Muscle of arm (tissue), 12 donors: Measurements from ENCODE around the gene UBE2V1. TPM values are rescaled to one million over a fixed set of nuclear protein-coding genes. Genes with fewer than 3 reads are reported as not detected.
"Not testable (repeated sequence)": the region's sequence is repeated elsewhere in the genome, so short reads cannot be mapped to it uniquely, and the experiment has no call there.

Experiments used
- DNase-seq: peaks from one replicate; pipeline ENCODE4 v3.0.0-alpha.2; 2013
- polyA plus RNA-seq, 12 donors: library from polyadenylated mRNA; unstranded; fragments of 120-200 nt; gene quantifications; one replicate each; pipeline ENCODE4 v1.2.1, GENCODE V29; 2013; ENCODE audit not compliant: insufficient read length in 12 of 12

Gene UBE2V1
- polyA plus RNA-seq, 12 donors = 103 to 227 (median 132) TPM

DNA sequence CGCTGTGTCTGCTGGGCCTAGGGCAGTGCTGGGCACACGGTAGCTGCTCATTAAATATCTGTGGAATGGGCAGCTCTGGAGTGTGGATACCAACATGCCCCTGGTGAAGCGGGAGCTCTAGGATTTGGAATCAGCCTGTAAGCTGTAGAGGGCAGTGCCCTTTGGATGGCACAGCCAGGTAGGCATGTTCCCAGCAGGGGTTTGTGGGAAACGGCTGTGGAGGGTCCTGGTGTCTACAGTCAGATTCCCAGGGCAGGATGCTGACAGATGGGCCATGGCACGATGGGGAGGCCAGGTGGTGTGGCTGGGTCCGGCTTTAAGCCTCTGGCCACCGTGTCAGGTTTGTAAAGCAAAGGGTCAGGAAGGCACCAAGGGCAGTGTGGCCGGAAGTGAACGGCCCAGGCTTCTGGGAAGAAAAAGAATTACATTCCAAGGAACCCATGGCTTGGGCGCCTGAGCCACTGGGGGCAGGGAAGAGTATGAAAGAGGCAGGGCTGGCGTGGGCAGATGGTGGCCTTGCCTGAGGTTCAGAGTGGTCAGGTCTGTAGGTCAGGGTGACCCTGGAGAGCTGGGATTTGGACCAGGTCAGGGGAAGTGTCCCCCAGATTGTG, 44.8 kb downstream of the UBE2V1 start:
- no peak for DNase-seq

DNA sequence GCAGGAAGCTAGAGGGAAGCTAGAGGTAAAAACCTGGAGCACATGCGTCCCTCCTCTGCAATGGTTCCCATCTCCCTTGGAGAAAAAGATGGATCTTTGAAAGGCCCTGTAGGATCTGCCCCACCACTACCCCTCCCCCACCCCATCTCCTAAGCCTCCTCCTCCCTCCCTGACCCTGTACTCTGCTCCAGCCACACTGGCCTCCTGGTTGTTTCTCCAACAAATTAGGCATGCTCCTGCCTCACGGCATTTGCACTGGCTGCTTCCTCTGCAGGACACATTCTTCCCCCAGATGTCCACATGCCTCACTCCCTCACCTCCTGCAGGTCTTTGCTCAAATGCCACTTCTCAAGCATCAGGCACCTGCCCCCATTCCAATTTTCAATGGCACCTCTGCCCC, 45.5 kb downstream of the UBE2V1 start:
- DNase-seq = no peak

DNA sequence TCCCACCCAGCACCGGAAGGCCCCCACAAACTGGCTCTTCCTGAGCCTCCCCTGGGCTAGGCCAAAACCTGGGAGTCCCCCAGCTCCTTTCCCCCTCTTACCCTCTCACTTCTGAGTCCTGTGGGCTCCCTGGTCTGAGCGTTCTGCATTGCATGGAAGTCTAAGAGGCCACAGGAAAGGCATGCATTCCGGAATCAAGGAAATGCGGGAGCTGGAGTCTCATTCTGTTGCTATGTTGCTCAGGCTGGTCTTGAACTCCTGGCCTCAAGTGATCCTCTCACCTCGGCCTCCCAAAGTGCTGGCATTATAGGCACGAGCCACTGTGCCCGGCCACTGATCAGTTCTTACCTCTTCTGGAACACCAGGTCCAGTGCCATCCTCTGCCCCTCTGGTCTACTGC, 45.9 kb downstream of the UBE2V1 start:
- DNase-seq = no peak

DNA sequence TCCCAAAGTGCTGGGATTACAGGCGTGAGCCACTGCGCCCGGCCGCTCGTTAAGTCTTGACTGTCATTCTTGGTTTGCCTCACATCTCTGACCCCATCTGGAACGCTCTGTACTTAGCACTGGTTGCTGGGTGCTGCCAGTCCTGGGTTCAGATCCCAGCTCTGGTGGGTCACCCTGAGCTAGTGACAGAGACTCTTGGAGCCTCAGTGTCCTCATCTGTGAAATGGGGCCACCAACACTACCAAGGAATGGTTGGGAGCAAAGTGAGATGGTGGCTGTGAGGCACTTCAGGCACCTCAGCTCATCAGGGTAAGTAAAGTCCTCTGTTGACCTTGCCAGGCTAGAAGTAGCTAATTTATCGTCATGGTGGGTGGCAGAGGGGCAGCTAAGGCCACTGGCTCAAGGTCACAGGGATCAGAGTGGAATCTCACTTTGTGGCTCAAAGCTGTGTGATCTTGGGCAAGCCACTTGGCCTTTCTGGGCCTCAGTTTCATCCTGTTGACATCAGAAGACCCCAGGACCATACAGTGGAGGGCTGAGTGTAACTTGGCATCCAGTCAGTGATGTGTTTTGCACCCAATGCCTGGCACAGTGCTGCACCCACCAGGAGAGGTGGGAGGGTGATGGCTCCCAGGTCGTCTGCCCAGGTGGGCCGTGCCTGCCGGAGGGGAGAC, 46.7 kb downstream of the UBE2V1 start:
- no peak for DNase-seq

DNA sequence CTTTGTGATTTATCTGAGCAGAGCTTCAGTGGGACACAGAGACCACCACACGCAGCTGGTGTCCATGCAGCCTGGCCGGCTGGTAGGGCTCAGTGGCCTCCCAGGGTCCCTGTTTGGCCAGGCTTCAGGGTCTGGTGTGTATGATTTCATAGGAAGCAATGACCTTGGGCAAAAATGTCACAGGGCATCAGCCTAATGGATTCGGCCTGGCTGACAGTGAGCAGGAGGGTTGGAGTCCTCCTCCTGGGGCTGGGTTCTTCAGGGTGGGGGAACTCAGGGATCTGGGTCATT, 47.7 kb downstream of the UBE2V1 start:
- DNase-seq = no peak

DNA sequence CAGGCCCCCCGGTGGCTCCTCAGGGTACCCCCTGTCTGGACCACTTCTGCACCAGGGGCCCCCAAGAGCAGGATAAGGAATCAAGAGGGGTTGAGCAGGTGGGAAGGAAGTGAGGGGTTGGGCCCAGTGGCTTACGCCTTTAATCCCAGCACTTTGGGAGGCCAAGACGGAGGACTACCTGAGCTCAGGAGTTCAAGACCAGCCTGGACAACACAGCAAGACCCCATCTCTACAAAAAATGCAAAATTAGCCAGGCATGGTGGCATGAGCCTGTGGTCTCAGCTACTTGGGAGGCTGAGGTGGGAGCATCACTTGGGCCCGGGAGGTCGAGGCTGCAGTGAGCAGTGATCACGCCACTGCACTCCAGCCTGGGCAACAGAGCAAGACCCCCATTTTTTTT, 49.2 kb downstream of the UBE2V1 start:
- not testable (repeated sequence) for DNase-seq

DNA sequence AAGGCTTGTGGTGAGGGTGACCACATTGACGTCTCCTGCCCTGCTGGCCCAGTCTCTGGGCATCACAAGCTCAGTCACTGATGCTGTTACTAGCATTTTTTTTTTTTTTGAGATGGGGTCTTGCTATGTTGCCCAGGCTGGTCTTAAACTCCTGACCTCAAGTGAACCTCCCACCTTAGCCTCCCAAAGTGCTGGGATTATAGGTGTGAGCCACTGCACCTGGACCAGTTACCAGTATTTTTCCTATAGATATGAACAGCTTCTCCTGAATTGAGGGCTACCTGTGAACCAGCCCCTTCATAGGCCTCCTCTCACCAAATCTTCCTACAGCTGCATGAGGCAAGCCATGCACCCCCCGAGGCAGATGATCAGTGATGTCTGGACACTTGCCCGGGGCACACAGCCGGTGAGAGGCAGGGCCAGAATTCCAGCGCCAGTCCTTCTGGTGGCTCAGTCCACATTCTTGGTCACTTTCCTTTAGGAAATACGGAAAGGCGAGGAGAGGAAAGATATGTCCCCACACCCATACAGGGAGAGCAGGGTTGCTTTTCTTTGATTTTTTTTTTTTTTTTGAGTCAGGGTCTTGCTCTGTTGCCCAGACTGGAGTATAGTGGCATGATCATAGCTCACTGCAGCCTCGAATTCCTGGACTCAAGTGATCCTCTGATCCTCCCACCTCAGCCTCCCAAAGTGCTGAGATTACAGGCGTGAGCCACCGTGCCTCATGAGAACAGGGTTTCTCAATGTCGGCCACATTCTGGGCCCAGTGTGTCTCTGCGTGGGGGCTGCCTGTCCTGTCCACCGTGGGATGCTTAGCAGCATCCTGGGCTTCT, 50.7 kb downstream of the UBE2V1 start:
- no peak for DNase-seq

DNA sequence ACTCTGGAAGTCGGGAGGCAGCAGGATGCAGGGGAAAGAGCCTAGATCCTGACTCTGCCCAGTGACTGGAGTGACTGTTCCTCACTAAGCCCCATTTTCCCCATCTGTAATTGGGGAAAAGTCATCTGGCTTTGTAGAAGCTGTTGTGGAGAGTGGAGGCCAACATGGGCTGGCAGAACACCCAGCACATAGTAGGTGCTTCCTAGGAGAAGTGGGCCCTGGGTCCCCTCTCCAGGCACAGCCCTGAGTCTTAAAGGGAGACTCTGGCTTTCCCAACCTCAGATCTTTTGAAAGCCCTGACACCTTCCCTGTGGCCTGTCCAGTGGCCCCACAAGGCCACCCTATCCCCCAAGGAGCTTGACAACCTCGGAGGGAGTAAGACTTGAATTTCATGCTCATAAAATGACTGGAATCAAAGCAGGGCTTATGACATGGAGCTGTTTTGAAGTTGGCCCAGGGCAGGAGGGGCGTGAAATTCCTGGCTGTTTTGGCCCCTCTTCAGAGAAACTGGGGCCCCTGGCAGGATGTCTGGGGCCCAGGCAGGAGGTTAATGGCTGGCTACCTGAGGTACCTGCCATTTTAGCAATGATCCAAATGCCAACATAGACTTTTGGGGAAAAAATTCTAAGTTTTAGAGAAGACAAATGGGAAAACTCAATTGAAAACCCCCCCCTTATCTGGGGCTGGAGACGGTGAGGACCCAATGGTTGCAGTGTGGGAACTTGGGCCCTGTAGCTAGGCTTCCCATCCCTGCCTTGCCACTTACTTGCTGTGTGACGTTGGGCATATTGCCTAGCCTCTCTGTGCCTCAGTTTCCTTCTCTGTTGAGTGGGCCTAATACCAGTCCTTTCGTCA, 51.6 kb downstream of the UBE2V1 start:
- DNase-seq = no peak

DNA sequence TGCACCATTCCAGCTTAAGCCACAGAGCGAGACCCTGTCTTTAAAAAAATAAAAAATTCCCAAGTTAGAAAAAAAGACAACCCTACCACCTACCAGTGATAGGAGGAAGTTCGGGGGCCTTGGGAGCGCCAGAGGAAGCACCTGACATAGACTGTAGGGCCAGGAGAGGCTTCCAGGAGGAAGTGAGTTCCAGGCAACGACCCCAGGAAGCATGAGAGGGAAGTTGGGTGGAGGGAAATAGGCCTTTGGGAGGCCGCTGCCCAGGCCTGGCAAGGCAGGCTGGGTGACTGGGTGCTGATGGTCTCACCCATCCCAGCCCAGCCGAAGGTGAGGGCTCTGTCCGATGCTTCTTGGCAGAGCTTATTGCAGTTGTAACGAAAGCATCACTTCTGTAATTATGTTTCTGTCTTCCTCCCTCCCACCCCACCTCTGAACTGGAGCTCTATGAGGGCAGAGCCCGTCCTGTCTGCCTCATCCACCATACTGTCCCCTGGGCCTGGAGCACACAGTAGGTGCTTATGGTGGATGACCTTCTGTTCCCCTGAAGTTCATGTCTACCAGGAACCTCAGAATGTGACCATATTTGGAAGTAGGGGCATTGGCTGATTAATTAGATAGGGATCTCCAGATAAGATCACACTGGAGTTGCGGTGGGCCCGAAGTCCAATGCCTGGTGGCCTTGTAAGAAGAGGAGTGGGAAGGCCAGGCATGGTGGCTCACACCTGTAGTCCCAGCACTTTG, 54.1 kb downstream of the UBE2V1 start:
- DNase-seq = no peak

DNA sequence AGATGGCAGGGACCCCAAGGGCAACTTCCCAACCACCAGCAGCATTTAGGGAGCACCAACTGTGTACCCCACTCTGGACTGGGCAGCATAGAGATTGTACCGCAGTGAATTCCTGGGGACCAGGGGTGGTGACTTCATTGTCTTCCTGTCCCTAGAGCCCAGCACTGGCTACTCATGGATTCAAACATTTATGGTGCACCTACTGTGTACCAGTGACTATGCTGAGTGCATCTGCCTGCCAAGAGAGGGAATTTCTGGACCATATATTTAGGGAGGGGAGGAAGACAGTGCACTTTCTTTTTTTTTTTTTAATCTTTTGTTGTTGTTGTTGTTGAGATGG, 55.3 kb downstream of the UBE2V1 start:
- DNase-seq = no peak

DNA sequence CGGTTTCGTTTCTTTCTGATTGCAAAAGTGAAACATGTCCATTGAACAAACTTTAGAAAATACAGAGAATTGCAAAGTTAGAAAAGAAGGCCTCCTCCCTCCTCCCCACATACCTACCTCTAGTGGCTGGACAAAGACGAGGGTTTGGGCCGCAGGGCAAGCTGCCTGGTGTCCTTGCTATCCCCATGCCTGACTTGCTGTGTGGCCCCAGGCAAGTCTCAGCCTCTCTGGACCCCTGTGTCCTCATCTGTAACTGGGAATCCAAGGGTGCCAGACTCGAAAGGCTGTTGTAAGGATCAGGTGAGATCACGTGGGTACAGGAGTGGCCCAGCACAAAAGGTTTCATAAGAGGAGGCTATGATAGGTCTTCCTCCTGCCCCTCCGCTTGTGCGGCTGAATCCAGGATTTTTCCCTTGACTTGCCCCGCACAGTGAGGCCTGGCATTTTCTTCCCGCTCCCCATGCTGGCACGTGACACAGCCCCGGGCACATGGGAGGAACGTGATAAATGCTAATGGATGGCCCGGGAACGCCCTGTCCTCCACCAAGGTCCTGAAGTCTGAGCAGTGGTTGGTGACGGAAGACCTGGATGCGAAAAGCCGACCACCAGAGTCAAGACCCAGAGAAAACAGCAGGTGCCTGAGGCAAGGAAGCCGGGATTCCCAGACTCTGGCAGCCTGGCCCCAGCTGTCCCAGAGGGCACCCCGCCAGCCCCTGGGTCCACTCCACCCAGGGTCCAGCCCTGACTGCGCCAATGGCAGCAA, 55.8 kb downstream of the UBE2V1 start:
- DNase-seq = no peak

DNA sequence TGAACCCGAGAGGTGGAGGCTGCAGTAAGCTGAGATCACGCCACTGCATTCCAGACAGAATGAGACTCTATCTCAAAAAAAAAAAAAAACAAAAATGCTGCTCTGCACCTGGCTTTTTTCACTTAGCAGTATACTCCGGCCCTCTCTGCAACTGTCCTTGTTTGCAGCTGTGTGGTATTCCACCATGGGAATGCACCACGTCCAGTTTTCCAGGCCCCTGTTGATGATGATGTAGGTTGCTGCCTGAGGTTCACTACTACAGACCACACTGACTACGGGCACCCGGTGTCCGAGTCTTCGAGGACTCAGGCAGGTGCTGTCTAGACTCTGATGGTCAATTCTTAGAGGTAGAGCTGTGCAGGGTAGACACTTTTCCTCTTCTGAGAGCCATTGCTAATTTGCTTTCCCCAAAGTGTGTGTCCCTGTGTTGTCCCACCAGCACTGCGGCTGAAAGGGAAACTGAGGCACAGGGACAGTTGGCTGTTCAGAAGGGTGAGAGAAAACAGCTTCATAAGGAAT, 56.5 kb downstream of the UBE2V1 start:
- no peak for DNase-seq

DNA sequence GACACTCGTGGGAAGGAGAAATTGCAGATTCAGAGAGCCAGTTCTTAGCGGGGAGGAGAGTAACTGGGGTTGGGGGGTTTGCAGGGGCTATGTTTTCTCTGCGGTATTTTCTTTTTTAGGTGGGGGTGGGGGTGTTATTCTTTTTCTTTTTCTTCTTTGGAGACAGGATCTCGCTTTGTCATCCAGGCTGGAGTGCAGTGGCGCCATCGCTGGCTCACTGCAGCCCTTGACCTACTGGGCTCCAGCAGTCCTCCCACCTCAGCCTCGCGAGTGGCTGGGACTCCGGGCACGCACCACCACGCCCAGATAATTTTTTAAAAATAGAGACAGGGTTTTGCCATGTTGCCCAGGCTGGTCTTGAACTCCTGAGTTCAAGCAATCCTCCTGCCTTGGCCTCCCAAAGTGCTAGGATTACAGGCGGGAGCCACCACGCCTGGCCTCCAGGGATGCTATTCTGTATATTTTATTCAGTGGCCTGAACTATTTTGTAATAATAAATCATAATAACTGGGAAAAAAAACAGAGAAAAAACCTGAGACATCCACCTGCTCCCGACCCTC, 57.3 kb downstream of the UBE2V1 start:
- no peak for DNase-seq

DNA sequence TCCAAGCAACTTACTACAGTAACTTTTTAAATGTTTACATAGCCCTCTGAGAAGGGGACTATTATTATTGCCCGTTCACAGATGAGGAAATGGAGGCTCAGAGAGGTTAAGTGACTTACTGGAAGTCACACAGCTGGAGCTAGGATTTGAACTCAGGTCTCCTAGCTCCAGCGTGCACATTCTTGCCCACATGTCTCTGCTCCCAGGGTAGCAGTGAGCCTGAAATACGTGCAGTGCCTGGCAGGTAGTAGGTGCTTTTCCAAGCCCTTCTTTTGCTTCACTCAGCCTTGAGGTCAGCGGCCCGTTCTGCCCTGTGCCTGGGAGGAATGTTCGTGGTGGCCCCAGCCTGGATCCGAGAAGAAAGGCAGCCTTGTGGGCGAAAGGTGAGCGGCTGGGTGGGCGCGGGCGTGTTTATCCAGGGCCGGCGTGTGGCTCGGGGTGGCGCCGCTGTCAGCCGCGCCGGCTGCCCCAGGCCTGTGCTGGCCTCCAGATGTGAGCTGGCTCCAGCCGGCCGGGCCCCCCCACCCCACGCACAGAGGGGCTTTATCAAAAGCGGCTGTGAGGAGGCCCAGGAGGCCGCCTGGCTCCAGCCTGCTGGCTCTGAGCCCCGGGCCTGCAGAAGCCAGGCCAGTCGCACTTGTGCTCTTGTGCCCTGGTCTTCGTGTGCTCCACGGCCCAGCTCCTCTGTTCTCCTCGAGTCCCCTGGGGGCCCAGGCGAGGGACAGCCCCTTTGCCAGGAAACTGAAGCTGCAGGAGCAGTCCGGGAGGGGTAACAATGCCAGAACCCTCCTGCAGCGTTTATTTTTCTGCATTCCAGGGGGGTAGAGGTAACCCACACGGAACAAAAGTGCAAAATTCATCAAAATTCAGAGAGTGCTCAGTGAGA, 58.1 kb downstream of the UBE2V1 start:
- no peak for DNase-seq

DNA sequence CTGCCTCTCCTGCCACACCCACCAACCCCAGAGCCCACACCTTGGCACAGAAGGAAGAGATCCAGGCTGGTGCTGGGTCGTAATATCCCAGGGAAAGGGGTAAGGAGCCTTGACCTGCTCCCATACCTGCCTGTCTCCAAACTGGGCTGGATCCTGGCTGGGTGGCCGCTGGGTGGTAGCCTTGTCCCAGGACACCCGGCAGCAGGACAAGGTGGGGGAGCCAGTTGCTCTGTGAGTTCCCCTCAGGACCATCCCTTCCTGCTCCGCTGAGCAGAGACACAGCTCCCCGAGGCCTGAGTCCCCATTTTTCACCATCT, 58.8 kb downstream of the UBE2V1 start:
- DNase-seq = no peak

DNA sequence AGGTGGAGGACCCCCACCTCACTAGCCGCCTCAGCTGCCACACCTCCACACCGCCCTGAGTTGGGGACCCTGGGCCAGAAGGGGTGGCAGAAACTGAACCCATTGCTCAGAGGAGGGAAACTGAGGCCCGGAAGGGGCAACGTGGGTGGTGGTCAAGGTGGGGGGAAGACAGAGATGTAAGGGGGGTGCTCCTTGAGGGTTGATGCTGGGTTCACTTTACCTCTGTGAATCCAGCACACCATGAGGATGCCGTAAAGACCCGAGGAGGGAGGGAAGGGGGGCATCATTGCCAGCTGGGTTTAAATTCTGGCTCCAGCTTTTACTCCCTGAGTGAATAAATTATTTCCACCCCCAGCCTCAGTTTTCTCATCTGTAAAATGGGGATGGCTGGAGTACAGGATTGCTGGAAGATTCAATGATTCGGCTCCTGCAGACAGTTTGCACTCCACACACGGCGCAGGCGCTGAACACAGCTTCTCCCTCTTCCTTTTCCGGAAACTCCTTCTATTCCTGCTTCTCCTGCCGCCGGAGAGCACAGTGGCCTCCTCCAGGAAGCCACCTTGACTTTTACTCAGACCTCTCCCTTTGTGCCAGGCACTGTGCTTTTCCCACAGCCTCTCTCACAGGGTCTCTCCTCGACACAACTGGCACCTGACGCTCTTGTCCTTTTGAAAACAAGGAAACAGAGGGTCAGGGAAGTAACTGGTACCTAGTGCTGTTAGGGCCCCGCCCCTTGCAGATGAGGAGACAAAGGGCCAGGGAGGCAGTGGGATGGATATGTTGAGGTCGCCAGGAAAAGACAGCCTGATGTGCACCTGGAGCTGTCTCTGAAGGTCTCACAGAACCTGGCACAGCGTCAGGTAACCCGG, 59.4 kb downstream of the UBE2V1 start:
- DNase-seq = no peak

DNA sequence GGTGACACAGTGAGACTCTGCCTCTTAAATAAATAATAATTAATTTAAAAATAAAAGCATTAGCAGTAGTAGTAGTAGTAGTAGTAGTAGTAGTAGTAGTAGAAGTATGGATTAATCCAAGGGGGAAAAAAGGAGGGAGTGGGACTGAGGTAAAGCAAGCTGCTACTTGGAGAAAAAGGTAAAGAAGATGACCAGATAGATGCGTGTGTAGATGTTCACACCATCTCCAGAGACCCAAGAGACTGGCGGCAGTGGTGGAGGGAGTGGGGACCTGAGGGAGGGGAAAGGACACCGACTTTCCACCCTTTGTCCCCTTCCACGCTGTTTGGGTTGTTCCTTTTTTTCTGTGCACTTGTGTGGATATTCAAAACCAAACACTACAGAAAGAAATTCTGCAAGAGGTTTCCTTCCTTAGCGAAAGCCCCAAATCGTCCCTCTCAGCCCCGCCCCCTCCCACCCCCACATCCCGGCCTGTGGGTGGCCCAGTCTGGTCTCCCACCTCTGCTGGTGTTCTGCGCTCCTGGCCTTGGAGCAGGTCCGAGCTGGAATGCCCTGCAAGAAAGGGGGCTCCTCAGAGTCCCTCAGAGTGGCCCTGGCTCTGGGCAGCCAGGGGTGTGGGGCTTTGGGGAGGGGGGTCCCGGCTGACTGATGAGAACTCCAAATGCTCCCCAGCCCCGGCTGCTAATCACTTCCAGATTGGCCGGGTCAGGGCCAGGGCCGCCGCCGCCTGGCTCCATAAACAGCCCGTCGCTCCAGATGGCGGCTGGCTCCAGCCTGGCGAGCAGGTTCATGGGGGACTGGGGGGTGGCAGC, 60.2 kb downstream of the UBE2V1 start:
- DNase-seq = peak; percentile 63
